Hematopoietic multipotent progenitor cell treated with erythropoietin and hydrocortisone succinate and interleukin-3 and kit ligand, for 17 days (in vitro differentiated cells): ENCODE results near the gene HESX1.
A peak's percentile ranks its signal among the peaks of the same experiment; 100 is the strongest.

Source experiments
- DNase-seq: peaks from one replicate; pipeline ENCODE4 v3.0.0-alpha.2; 2015; ENCODE audit warnings: low spot score

The HESX1 gene

GRCh38 chr3:57166660-57167059, 33.1 kb downstream of the HESX1 start:
- DNase-seq: no peak

GRCh38 chr3:57165641-57166040, 34.1 kb downstream of the HESX1 start:
- no peak for DNase-seq

- DNase-seq: peak; percentile 13
Measured at GRCh38 chr3:57164657-57165573, 34.9 kb downstream of the HESX1 start, which contains the start of gene IL17RD. Gene IL17RD, minus strand, starts transcription at chr3:57165353. Its CDS starts 67 bp downstream, at chr3:57165286.

GRCh38 chr3:57164217-57164656, 35.5 kb downstream of the HESX1 start:
- no peak for DNase-seq

- DNase-seq: no peak
Measured at GRCh38 chr3:57163751-57164150, 36.0 kb downstream of the HESX1 start.

- no peak for DNase-seq
Measured at GRCh38 chr3:57161915-57162314, 37.9 kb downstream of the HESX1 start.

GRCh38 chr3:57160765-57161538, 38.8 kb downstream of the HESX1 start:
- no peak for DNase-seq

GRCh38 chr3:57160076-57160764, 39.6 kb downstream of the HESX1 start:
- no peak for DNase-seq

- DNase-seq: no peak
Measured at GRCh38 chr3:57158813-57159738, 40.7 kb downstream of the HESX1 start.

GRCh38 chr3:57158325-57158724, 41.5 kb downstream of the HESX1 start:
- DNase-seq: no peak

GRCh38 chr3:57157545-57157944, 42.2 kb downstream of the HESX1 start:
- no peak for DNase-seq

GRCh38 chr3:57155310-57155643, 44.5 kb downstream of the HESX1 start:
- no peak for DNase-seq

- DNase-seq: no peak
Measured at GRCh38 chr3:57154470-57155309, 45.1 kb downstream of the HESX1 start.

GRCh38 chr3:57152151-57153143, 47.3 kb downstream of the HESX1 start:
- DNase-seq: no peak

- no peak for DNase-seq
Measured at GRCh38 chr3:57151749-57152148, 48.0 kb downstream of the HESX1 start.

- DNase-seq: no peak
Measured at GRCh38 chr3:57151021-57151449, 48.7 kb downstream of the HESX1 start.

GRCh38 chr3:57150113-57150581, 49.6 kb downstream of the HESX1 start:
- no peak for DNase-seq
